Daoy (cell line): ENCODE measurements around the gene NEK9. TPM values are rescaled to one million over a fixed set of nuclear protein-coding genes. Genes with fewer than 3 reads are reported as not detected.
"Not testable (repeated sequence)": the region's sequence is repeated elsewhere in the genome, so short reads cannot be mapped to it uniquely, and the experiment has no call there.

Source experiments
- DNase-seq: peaks from one replicate; pipeline ENCODE4 v3.0.0-alpha.2; 2015; ENCODE audit warnings: low read depth
- total RNA-seq: library from RNA; depleted of rRNA; stranded (reverse); fragments of >200 nt; shearing (Covaris generic); gene quantifications from 2 replicates; pipeline ENCODE4 v1.2.3, GENCODE V29; 2014

NEK9 gene
- total RNA-seq, 1 experiment from 2014 or later, result 31.8 TPM

GRCh38 chr14:75107186-75107585 is 19.7 kb downstream of the NEK9 start:
- no peak for DNase-seq

- DNase-seq, result no peak
These were observed 25.4 kb downstream of the NEK9 start for GRCh38 chr14:75101491-75101890.

GRCh38 chr14:75098682-75099081 is 28.2 kb downstream of the NEK9 start:
- DNase-seq, result no peak

GRCh38 chr14:75098212-75098611 is 28.6 kb downstream of the NEK9 start:
- DNase-seq, result no peak

GRCh38 chr14:75096959-75097358 is 29.9 kb downstream of the NEK9 start:
- no peak for DNase-seq

- no peak for DNase-seq
These were observed 31.2 kb downstream of the NEK9 start for GRCh38 chr14:75095690-75096089.

- DNase-seq, result no peak
These were observed 32.0 kb downstream of the NEK9 start for GRCh38 chr14:75094896-75095295.

- no peak for DNase-seq
These were observed 34.1 kb downstream of the NEK9 start for GRCh38 chr14:75092698-75093097.

- DNase-seq, result no peak
These were observed 35.6 kb downstream of the NEK9 start for GRCh38 chr14:75091251-75091650.

- DNase-seq, result no peak
These were observed 36.5 kb downstream of the NEK9 start for GRCh38 chr14:75090353-75090752.

GRCh38 chr14:75088566-75089373 is 38.1 kb downstream of the NEK9 start:
- peak; percentile 59 for DNase-seq

- no peak for DNase-seq
These were observed 38.7 kb downstream of the NEK9 start for GRCh38 chr14:75088153-75088552.

- DNase-seq, result no peak
These were observed 42.3 kb downstream of the NEK9 start for GRCh38 chr14:75084513-75084912.

- no peak for DNase-seq
These were observed 43.6 kb downstream of the NEK9 start for GRCh38 chr14:75083271-75083670.

- no peak for DNase-seq
These were observed 45.1 kb downstream of the NEK9 start for GRCh38 chr14:75081660-75082229.

GRCh38 chr14:75079521-75079920 is 47.3 kb downstream of the NEK9 start:
- DNase-seq, result no peak

GRCh38 chr14:75077794-75078193 is 49.1 kb downstream of the NEK9 start:
- DNase-seq, result no peak

- no peak for DNase-seq
These were observed 56.5 kb downstream of the NEK9 start for GRCh38 chr14:75070383-75070782.

GRCh38 chr14:75069811-75070145 is 57.1 kb downstream of the NEK9 start:
- DNase-seq, result no peak

- peak; percentile 89 for DNase-seq
These were observed 57.6 kb downstream of the NEK9 start, which contains the start of gene ZC2HC1C for GRCh38 chr14:75069121-75069810. Gene ZC2HC1C, plus strand, starts transcription at chr14:75069641. Its CDS starts 933 bp downstream, at chr14:75070574.

- no peak for DNase-seq
These were observed 58.3 kb downstream of the NEK9 start for GRCh38 chr14:75068294-75069120.

- DNase-seq, result not testable (repeated sequence)
These were observed 59.1 kb downstream of the NEK9 start for GRCh38 chr14:75067765-75068164.
